Thyroid gland (tissue), 4 donors: ENCODE measurements around the gene TXNL4A. TPM values are rescaled to one million over a fixed set of nuclear protein-coding genes. Genes with fewer than 3 reads are reported as not detected.

Experiments
- DNase-seq, 2 donors: peaks; one replicate each; pipeline ENCODE4 v3.0.0-alpha.2; 2019
- H3K27ac ChIP-seq, 3 donors: fragments of 200-600 bp; sonication (generic); 1 replicate in 2 of 3; 2 replicates in 1 of 3; pipeline ENCODE4 v1.5.1; 2016 to 2019; ENCODE audit warnings: mild to moderate bottlenecking in 1 of 3, moderate library complexity in 1 of 3
- H3K27me3 ChIP-seq: fragments of 200-600 bp; sonication (generic); one replicate; pipeline ENCODE4 v1.5.1; 2019
- H3K36me3 ChIP-seq, 2 donors: fragments of 200-600 bp; sonication (generic); one replicate each; pipeline ENCODE4 v1.5.1; 2016 to 2019
- H3K4me1 ChIP-seq, 2 donors: fragments of 200-600 bp; sonication (generic); one replicate each; pipeline ENCODE4 v1.5.1; 2017 to 2019
- H3K4me3 ChIP-seq, 3 donors: fragments of 200-600 bp; sonication (generic); replicated peaks in 1 of 3; 1 replicate in 2 of 3; 2 replicates in 1 of 3; pipeline ENCODE4 v1.5.1; 2016; ENCODE audit warnings: mild to moderate bottlenecking in 1 of 3
- H3K9me3 ChIP-seq: fragments of 200-600 bp; sonication (generic); one replicate; pipeline ENCODE4 v1.5.1; 2017
- POLR2A ChIP-seq, 2 donors: fragments of 450-650 bp; IDR thresholded peaks; one replicate each; pipeline ENCODE4 v1.6.1; 2017; ENCODE audit warnings: antibody characterized with exemption in 2 of 2, mild to moderate bottlenecking in 2 of 2, moderate library complexity in 1 of 2
- WGBS, 2 donors: methylation state at CpG; one replicate each; pipeline ENCODE4 v1.1.5; 2017; 5-methylcytosine and 5-hydroxymethylcytosine counted together
- intact Hi-C: fragments of 100-400 bp; cut with DNase I; formaldehyde crosslinking; loops from one replicate; pipeline ENCODE4 v1.15.1; 2023
- total RNA-seq, 4 donors: library from RNA; depleted of rRNA; stranded (reverse); fragments of >200 nt; gene quantifications; one replicate each; pipeline ENCODE4 v1.2.3, GENCODE V29; 2016
- TF ChIP-seq, protein P1 (sequence below), 6 experiments: fragments of 200-600 bp in 3 of 6; fragments of 450-650 bp in 3 of 6; sonication (generic) in 3 of 6; IDR thresholded peaks; one replicate each; pipeline ENCODE4 v1.5.1; 2016 to 2019; ENCODE audit warnings: antibody characterized with exemption in 6 of 6, mild to moderate bottlenecking in 2 of 6, inconsistent platforms in 1 of 6, moderate library complexity in 1 of 6

The TXNL4A gene
- total RNA-seq, 4 donors from 2014 or later = 22.9 to 37.4 (median 30.2) TPM

- no peak for TF ChIP-seq POLR2A (IDR thresholded peaks at IDR 0.05)
- TF ChIP-seq, protein P1, sequence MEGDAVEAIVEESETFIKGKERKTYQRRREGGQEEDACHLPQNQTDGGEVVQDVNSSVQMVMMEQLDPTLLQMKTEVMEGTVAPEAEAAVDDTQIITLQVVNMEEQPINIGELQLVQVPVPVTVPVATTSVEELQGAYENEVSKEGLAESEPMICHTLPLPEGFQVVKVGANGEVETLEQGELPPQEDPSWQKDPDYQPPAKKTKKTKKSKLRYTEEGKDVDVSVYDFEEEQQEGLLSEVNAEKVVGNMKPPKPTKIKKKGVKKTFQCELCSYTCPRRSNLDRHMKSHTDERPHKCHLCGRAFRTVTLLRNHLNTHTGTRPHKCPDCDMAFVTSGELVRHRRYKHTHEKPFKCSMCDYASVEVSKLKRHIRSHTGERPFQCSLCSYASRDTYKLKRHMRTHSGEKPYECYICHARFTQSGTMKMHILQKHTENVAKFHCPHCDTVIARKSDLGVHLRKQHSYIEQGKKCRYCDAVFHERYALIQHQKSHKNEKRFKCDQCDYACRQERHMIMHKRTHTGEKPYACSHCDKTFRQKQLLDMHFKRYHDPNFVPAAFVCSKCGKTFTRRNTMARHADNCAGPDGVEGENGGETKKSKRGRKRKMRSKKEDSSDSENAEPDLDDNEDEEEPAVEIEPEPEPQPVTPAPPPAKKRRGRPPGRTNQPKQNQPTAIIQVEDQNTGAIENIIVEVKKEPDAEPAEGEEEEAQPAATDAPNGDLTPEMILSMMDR (IDR thresholded peaks at IDR 0.05) = no peak
- Histone ChIP-seq H3K9me3 (no peaks in the 10 kb centered on the region), H3K27me3 (no peaks in the 10 kb centered on the region), H3K4me3 (no peak overlapping the region), H3K27ac (no peak overlapping the region), H3K4me1 (no peaks in the 10 kb centered on the region), H3K36me3 (peaks cover 17 to 20% of the 10 kb centered on the region in 2 donors)
- intact Hi-C loops = loop anchor here (10.0 kb wide), 1 partner anchor 289 kb away; no protein-coding TSS in a partner anchor
- DNase-seq = no peak
- 92 to 96% methylated on average over 4 of the region's 4 CpGs for WGBS, 2 donors
These were observed 14.2 kb downstream of the TXNL4A start for GRCh38 chr18:79974025-79974654.

DNA sequence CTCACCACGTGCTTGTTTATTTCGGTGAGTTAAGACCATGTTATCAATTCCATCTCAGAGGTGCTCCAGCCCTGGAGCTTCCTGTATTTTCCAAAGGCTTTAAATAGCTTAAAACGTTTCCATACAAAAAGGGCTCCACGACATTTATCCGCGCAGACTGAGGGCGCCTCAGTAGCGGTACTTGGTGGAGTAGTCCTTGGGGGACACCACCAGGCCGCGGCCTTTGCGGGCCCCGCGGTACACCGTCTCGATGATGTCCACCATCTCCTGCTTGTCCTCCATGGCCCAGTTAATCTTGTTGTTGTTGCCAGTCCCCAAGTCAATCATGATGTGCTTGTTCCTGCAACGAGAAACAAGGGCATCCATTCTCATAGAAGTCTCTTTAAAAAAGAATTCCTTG, 14.8 kb downstream of the TXNL4A start:
- DNase-seq = no peak
- intact Hi-C loops = loop anchor here (10.0 kb wide), 1 partner anchor 289 kb away; no protein-coding TSS in a partner anchor
- no peaks in the 10 kb centered on the region for H3K9me3 ChIP-seq
- H3K27ac ChIP-seq = no peak overlapping the region
- no peak for TF ChIP-seq POLR2A (IDR thresholded peaks at IDR 0.05)
- TF ChIP-seq, protein P1 (IDR thresholded peaks at IDR 0.05) = no peak
- peaks cover 17 to 20% of the 10 kb centered on the region in 2 donors for H3K36me3 ChIP-seq
- H3K4me1 ChIP-seq = no peaks in the 10 kb centered on the region
- no peaks in the 10 kb centered on the region for H3K27me3 ChIP-seq
- WGBS, 2 donors = 86 to 89% methylated on average over 16 of the region's 16 CpGs
- no peak overlapping the region for H3K4me3 ChIP-seq

- H3K27ac ChIP-seq = no peak overlapping the region
- intact Hi-C loops = loop anchor here (10.0 kb wide), 1 partner anchor 288 kb away; no protein-coding TSS in a partner anchor
- WGBS, 2 donors = 94 to 97% methylated on average over 3 of the region's 3 CpGs
- no peak for DNase-seq
- H3K27me3 ChIP-seq = no peaks in the 10 kb centered on the region
- H3K4me1 ChIP-seq = no peaks in the 10 kb centered on the region
- no peaks in the 10 kb centered on the region for H3K9me3 ChIP-seq
- no peak for TF ChIP-seq POLR2A (IDR thresholded peaks at IDR 0.05)
- TF ChIP-seq, protein P1 (IDR thresholded peaks at IDR 0.05) = no peak
- no peak overlapping the region for H3K4me3 ChIP-seq
- peaks cover 17 to 20% of the 10 kb centered on the region in 2 donors for H3K36me3 ChIP-seq
These were observed 15.6 kb downstream of the TXNL4A start for GRCh38 chr18:79972720-79973119.

GRCh38 chr18:79971986-79972385, 16.4 kb downstream of the TXNL4A start:
- no peaks in the 10 kb centered on the region for H3K4me1 ChIP-seq
- no peak for TF ChIP-seq POLR2A (IDR thresholded peaks at IDR 0.05)
- TF ChIP-seq, protein P1 (IDR thresholded peaks at IDR 0.05) = no peak
- H3K36me3 ChIP-seq = peaks cover 17 to 20% of the 10 kb centered on the region in 2 donors
- no peaks in the 10 kb centered on the region for H3K27me3 ChIP-seq
- no peak overlapping the region for H3K4me3 ChIP-seq
- 85 to 94% methylated on average over 9 of the region's 9 CpGs for WGBS, 2 donors
- intact Hi-C loops = loop anchor here (10.0 kb wide), 1 partner anchor 287 kb away; no protein-coding TSS in a partner anchor
- DNase-seq = no peak
- H3K27ac ChIP-seq = no peak overlapping the region
- no peaks in the 10 kb centered on the region for H3K9me3 ChIP-seq

GRCh38 chr18:79971211-79971952, 17.0 kb downstream of the TXNL4A start:
- no peak for DNase-seq
- intact Hi-C loops = loop anchor here (10.0 kb wide), 1 partner anchor 287 kb away; no protein-coding TSS in a partner anchor
- H3K27ac ChIP-seq = no peak overlapping the region
- no peaks in the 10 kb centered on the region for H3K9me3 ChIP-seq
- TF ChIP-seq, protein P1 (IDR thresholded peaks at IDR 0.05) = no peak
- TF ChIP-seq POLR2A (IDR thresholded peaks at IDR 0.05) = no peak
- 91 to 92% methylated on average over 17 of the region's 17 CpGs for WGBS, 2 donors
- no peaks in the 10 kb centered on the region for H3K4me1 ChIP-seq
- no peak overlapping the region for H3K4me3 ChIP-seq
- no peaks in the 10 kb centered on the region for H3K27me3 ChIP-seq
- H3K36me3 ChIP-seq = peaks cover 16 to 20% of the 10 kb centered on the region in 2 donors
